ENCODE measurements around the gene TFF2.

Gene TFF2

DNA sequence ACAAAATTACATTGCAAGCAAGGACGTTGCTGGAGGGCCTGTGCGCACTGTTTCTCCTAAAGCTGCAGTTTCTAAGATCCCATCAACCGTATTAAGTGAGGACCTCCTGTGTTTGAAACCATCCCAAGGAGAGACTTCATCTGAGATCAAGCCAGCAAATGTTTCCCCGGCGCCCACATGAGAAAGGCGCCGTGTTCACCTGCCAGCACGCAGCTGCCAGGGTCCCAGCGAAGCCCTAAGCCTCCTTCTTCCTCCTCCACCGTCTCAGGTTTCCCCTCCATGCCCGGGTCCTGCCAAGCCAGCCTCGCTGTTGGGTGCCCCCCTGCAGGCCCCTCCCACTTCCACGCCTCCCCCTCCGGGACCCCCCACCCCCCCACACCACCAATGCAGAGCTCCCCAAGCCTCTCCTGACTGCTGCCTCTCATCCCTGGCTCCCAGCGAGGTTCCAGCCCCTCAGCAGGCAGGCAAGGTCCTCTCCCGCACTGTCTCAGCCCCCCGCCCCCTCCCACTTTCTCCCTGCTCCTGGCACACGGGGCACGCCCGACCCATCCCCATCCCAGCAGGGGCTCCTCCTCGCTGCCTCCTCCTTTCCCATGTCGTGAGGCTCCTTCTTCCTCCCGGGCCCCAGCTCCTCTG lies 24.2 kb upstream of the TFF2 start:
- H3K9ac ChIP-seq (ENCODE audit: low read depth, low read length, poor library complexity, severe bottlenecking), result no peak overlapping the region
- H3K27me3 ChIP-seq (ENCODE audit: insufficient read depth, low read length, poor library complexity, severe bottlenecking), result no peaks in the 10 kb centered on the region
- H3K4me1 ChIP-seq (ENCODE audit: insufficient read depth, low read length, poor library complexity, severe bottlenecking), result peaks cover 11% of the 10 kb centered on the region
- TF ChIP-seq, protein P1, sequence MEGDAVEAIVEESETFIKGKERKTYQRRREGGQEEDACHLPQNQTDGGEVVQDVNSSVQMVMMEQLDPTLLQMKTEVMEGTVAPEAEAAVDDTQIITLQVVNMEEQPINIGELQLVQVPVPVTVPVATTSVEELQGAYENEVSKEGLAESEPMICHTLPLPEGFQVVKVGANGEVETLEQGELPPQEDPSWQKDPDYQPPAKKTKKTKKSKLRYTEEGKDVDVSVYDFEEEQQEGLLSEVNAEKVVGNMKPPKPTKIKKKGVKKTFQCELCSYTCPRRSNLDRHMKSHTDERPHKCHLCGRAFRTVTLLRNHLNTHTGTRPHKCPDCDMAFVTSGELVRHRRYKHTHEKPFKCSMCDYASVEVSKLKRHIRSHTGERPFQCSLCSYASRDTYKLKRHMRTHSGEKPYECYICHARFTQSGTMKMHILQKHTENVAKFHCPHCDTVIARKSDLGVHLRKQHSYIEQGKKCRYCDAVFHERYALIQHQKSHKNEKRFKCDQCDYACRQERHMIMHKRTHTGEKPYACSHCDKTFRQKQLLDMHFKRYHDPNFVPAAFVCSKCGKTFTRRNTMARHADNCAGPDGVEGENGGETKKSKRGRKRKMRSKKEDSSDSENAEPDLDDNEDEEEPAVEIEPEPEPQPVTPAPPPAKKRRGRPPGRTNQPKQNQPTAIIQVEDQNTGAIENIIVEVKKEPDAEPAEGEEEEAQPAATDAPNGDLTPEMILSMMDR (conservative IDR thresholded peaks at IDR 0.05; ENCODE audit: low read length), result no peak
- no peak for TF ChIP-seq EZH2phosphoT487 (IDR thresholded peaks at IDR 0.05; ENCODE audit: borderline replicate concordance)
- H3K79me2 ChIP-seq (ENCODE audit: insufficient read depth, low read length), result no peaks in the 10 kb centered on the region
- H3K9me3 ChIP-seq (ENCODE audit: insufficient read depth, low read depth, low read length), result no peaks in the 10 kb centered on the region
- no peaks in the 10 kb centered on the region for H3K9me2 ChIP-seq (replicated peaks; ENCODE audit: low read depth, low read length)
- no peaks in the 10 kb centered on the region for H3F3A ChIP-seq (ENCODE audit: low read depth)
- H3K4me3 ChIP-seq (ENCODE audit: low read length, poor library complexity, severe bottlenecking), result no peak overlapping the region
- H2AFZ ChIP-seq (ENCODE audit: low read length), result no peak overlapping the region
- H4K20me1 ChIP-seq (ENCODE audit: insufficient read depth, low read length, poor library complexity, severe bottlenecking), result no peaks in the 10 kb centered on the region
- H3K36me3 ChIP-seq (ENCODE audit: insufficient read depth, low read length), result no peaks in the 10 kb centered on the region
- no peak overlapping the region for H3K4me2 ChIP-seq (ENCODE audit: low read depth, low read length, poor library complexity, severe bottlenecking)

DNA sequence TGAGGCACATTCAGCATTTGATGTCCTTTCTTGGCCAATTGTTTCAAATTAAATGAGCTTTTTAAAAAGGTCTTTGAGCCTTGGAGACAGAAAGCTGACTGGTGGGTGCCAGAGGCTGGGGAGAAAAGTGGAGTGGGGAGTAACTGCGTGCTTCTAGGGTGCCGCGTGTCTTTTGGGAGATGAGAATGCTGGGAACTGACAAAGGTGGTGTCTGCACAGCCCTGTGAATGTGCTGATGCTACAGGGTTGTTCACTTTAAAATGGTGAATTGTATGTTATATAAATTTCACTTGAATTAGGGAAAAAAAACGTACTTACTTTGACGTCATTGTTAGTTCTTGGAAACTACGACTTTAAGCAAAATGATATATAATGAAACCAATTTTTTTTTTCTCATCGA lies 23.7 kb upstream of the TFF2 start:
- Histone ChIP-seq H2AFZ (ENCODE audit: low read length) (no peak overlapping the region), H3K79me2 (ENCODE audit: insufficient read depth, low read length) (no peaks in the 10 kb centered on the region), H3K9me2 (replicated peaks; ENCODE audit: low read depth, low read length) (no peaks in the 10 kb centered on the region), H3K27me3 (ENCODE audit: insufficient read depth, low read length, poor library complexity, severe bottlenecking) (no peaks in the 10 kb centered on the region), H3K4me1 (ENCODE audit: insufficient read depth, low read length, poor library complexity, severe bottlenecking) (peaks cover 7% of the 10 kb centered on the region), H3K4me3 (ENCODE audit: low read length, poor library complexity, severe bottlenecking) (no peak overlapping the region), H3K36me3 (ENCODE audit: insufficient read depth, low read length) (no peaks in the 10 kb centered on the region), H3F3A (ENCODE audit: low read depth) (no peaks in the 10 kb centered on the region), H3K9ac (ENCODE audit: low read depth, low read length, poor library complexity, severe bottlenecking) (no peak overlapping the region), H3K4me2 (ENCODE audit: low read depth, low read length, poor library complexity, severe bottlenecking) (no peak overlapping the region), H4K20me1 (ENCODE audit: insufficient read depth, low read length, poor library complexity, severe bottlenecking) (no peaks in the 10 kb centered on the region), H3K9me3 (ENCODE audit: insufficient read depth, low read depth, low read length) (no peaks in the 10 kb centered on the region)
- no peak for TF ChIP-seq EZH2phosphoT487 (IDR thresholded peaks at IDR 0.05; ENCODE audit: borderline replicate concordance)
- TF ChIP-seq, protein P1 (conservative IDR thresholded peaks at IDR 0.05; ENCODE audit: low read length), result no peak

DNA sequence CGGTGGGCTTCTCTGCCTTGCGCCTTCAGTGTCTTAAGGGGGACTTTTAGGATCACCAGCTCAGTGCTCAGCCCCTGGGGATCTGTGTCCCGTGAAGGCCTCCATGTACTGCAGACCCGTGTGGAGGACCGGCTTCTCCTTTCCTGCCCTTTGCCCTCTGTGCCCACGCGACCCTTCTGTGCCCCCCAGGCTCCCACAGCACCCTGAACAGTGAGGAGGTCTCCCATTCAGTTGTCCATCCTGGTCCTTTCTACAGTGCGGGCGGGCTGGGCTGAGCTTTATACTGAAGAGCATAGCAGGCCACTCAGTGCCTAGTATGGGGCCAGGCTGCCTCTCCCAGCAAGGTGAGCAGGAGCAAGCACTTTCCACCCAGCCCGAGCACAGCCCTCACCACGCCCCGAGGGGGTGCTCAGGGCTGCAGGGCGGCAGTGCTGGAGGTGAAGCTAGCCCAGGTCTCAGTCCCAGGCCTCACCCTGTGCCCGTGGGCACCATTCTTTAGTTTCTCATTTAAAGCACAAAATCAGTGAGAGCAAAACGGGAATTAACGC lies 23.2 kb upstream of the TFF2 start:
- Histone ChIP-seq H3K4me2 (ENCODE audit: low read depth, low read length, poor library complexity, severe bottlenecking) (no peak overlapping the region), H3F3A (ENCODE audit: low read depth) (no peaks in the 10 kb centered on the region), H3K36me3 (ENCODE audit: insufficient read depth, low read length) (no peaks in the 10 kb centered on the region), H3K4me1 (ENCODE audit: insufficient read depth, low read length, poor library complexity, severe bottlenecking) (peaks cover 7% of the 10 kb centered on the region), H3K27me3 (ENCODE audit: insufficient read depth, low read length, poor library complexity, severe bottlenecking) (no peaks in the 10 kb centered on the region), H3K9me2 (replicated peaks; ENCODE audit: low read depth, low read length) (no peaks in the 10 kb centered on the region), H4K20me1 (ENCODE audit: insufficient read depth, low read length, poor library complexity, severe bottlenecking) (no peaks in the 10 kb centered on the region), H3K9ac (ENCODE audit: low read depth, low read length, poor library complexity, severe bottlenecking) (no peak overlapping the region), H2AFZ (ENCODE audit: low read length) (no peak overlapping the region), H3K79me2 (ENCODE audit: insufficient read depth, low read length) (no peaks in the 10 kb centered on the region), H3K4me3 (ENCODE audit: low read length, poor library complexity, severe bottlenecking) (no peak overlapping the region), H3K9me3 (ENCODE audit: insufficient read depth, low read depth, low read length) (no peaks in the 10 kb centered on the region)
- no peak for TF ChIP-seq EZH2phosphoT487 (IDR thresholded peaks at IDR 0.05; ENCODE audit: borderline replicate concordance)
- TF ChIP-seq, protein P1 (conservative IDR thresholded peaks at IDR 0.05; ENCODE audit: low read length), result no peak

Measured in Loucy (cell line).